Adrenal gland (tissue), 12 donors: ENCODE measurements around the gene ITGA11. TPM values are rescaled to one million over a fixed set of nuclear protein-coding genes. Genes with fewer than 3 reads are reported as not detected.

ENCODE experiments used
- DNase-seq, 7 donors: peaks; one replicate each; pipeline ENCODE4 v3.0.0-alpha.2; 2019 to 2020
- H3K27ac ChIP-seq, 5 donors: fragments of 200-600 bp; sonication (generic) in 4 of 5; 1 replicate in 3 of 5; 2 replicates in 2 of 5; pipeline versions ENCODE4 v1.5.1 to v1.8.0; 2016 to 2020; ENCODE audit warnings: mild to moderate bottlenecking in 1 of 5
- H3K27me3 ChIP-seq: fragments of 200-600 bp; 2 replicates; pipeline ENCODE4 v1.8.0; 2021
- H3K36me3 ChIP-seq, 2 donors: fragments of 200-600 bp; replicated peaks in 1 of 2; 1 replicate in 1 of 2; 2 replicates in 1 of 2; pipeline versions ENCODE4 v1.5.1 to v1.8.0; 2018 to 2022
- H3K4me1 ChIP-seq, 2 donors: fragments of 200-600 bp; replicated peaks in 1 of 2; 1 replicate in 1 of 2; 2 replicates in 1 of 2; pipeline versions ENCODE4 v1.5.1 to v1.8.0; 2018 to 2021
- H3K4me3 ChIP-seq, 4 donors: fragments of 200-600 bp; sonication (generic) in 3 of 4; one replicate each; pipeline ENCODE4 v1.5.1; 2016 to 2018
- H3K9me3 ChIP-seq, 3 donors: fragments of 200-600 bp; sonication (generic) in 1 of 3; replicated peaks in 1 of 3; 1 replicate in 2 of 3; 2 replicates in 1 of 3; pipeline versions ENCODE4 v1.5.1 to v1.8.0; 2016 to 2021
- POLR2A ChIP-seq, 2 donors: fragments of 450-650 bp; IDR thresholded peaks; one replicate each; pipeline ENCODE4 v1.6.1; 2017; ENCODE audit warnings: antibody characterized with exemption in 2 of 2, mild to moderate bottlenecking in 2 of 2, moderate library complexity in 1 of 2
- WGBS, 4 donors: extraction: QIAGEN DNeasy Blood & Tissue Kit in 2 of 4; methylation state at CpG; one replicate each; pipeline versions ENCODE4 v1.1.5 to v1.1.7; 2013 to 2017; 5-methylcytosine and 5-hydroxymethylcytosine counted together
- intact Hi-C, 2 donors: fragments of 100-400 bp; cut with DNase I; formaldehyde crosslinking; loops; one replicate each; pipeline versions ENCODE4 v1.14.1 to v1.15.0; 2022 to 2023
- polyA plus RNA-seq, 3 donors: library from polyadenylated mRNA; stranded (reverse); fragments of 200-250 nt in 2 of 3; fragments of 350-450 nt in 1 of 3; fragmentation: Illumina TruSeq in 1 of 3; extraction: RNeasy Lipid Tissue Mini Kit (QIAGEN cat#74804) in 1 of 3; gene quantifications; one replicate each; pipeline ENCODE4 v1.2.3, GENCODE V29; 2013 to 2014
- total RNA-seq, 9 donors: library from RNA; depleted of rRNA in 4 of 9; stranded (reverse); fragments of >200 nt in 4 of 9; fragments of 120-200 nt in 1 of 9; fragmentation: NEBNext Ultra II Directional in 1 of 9; extraction: Animal tissue kit (Norgen Biotek cat#: 25700) in 1 of 9; gene quantifications; one replicate each; pipeline versions ENCODE4 v1.1.0 to v1.2.4, GENCODE V29; 2013 to 2023
- TF ChIP-seq, protein P1 (sequence below), 6 experiments: fragments of 450-650 bp in 4 of 6; fragments of 200-600 bp in 2 of 6; sonication (generic) in 1 of 6; IDR thresholded peaks; 1 replicate in 5 of 6; 2 replicates in 1 of 6; pipeline versions ENCODE4 v1.5.1 to v1.8.0; 2016 to 2021; ENCODE audit warnings: antibody characterized with exemption in 6 of 6, mild to moderate bottlenecking in 2 of 6, moderate library complexity in 1 of 6
- donor health status: healthy with polysubstance abuse.
- donor health status: Bipolar disorder and iron deficiency.
- donor health status: DM: yes; HTN: yes; CAD: no.
- donor health status: DM: no; HTN: no; CAD: no.
- donor health status: DM: no; HTN: no; CAD: no.
- donor health status: DM: yes; HTN: yes; CAD: no.

The ITGA11 gene
- total and polyA plus RNA-seq, 12 donors, result 1.4 to 52.5 (median 7.5) TPM

DNA sequence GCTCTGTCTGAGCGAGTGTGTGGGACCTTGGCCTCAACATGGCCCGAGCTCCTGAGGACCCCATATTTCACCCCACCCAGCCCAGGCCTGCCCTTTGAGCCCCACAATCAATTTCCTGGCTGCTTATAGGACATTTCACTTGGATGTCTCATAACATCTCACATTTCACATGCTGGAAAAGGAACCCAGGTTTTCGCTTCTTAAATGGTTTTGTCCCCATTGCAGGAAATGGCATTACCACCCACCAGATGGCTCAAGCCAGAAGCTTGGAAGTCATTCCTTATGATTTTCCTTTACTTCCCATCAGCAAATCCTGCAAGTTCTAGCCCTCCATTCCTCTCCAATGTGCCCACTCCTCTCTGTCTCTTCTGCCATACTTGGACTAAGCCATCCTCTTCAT, 14.9 kb downstream of the ITGA11 start:
- intact Hi-C loops, result no loop called here
- DNase-seq, result no peak
- no peak overlapping the region for H3K27ac ChIP-seq
- peaks cover 0 to 5% of the 10 kb centered on the region in 2 donors for H3K4me1 ChIP-seq
- no peaks in the 10 kb centered on the region for H3K36me3 ChIP-seq
- H3K4me3 ChIP-seq, result no peak overlapping the region
- 76 to 100% (median 79%) methylated on average over 3 of the region's 3 CpGs for WGBS, 4 donors
- H3K9me3 ChIP-seq, result no peaks in the 10 kb centered on the region
- TF ChIP-seq POLR2A (IDR thresholded peaks at IDR 0.05), result no peak
- TF ChIP-seq, protein P1, sequence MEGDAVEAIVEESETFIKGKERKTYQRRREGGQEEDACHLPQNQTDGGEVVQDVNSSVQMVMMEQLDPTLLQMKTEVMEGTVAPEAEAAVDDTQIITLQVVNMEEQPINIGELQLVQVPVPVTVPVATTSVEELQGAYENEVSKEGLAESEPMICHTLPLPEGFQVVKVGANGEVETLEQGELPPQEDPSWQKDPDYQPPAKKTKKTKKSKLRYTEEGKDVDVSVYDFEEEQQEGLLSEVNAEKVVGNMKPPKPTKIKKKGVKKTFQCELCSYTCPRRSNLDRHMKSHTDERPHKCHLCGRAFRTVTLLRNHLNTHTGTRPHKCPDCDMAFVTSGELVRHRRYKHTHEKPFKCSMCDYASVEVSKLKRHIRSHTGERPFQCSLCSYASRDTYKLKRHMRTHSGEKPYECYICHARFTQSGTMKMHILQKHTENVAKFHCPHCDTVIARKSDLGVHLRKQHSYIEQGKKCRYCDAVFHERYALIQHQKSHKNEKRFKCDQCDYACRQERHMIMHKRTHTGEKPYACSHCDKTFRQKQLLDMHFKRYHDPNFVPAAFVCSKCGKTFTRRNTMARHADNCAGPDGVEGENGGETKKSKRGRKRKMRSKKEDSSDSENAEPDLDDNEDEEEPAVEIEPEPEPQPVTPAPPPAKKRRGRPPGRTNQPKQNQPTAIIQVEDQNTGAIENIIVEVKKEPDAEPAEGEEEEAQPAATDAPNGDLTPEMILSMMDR (IDR thresholded peaks at IDR 0.05), result no peak
- H3K27me3 ChIP-seq, result no peaks in the 10 kb centered on the region

DNA sequence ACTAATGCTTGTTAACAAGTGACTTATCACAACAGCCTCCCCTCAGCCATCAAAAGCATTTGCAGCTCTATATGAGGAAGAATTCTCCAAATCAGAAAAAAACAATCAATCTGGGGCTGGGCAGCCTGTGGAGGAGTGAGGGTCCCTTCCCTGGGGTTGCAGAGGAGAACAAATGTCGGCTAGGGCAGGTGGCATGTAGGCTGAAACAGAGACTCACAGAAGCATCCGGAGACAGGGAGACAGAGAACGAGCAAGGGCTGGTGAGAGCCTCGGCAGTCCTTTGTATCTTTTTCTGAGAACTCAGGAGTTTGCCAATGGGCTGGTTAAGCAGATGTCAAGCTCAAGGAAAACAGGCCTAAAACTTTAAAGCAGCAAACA, 15.8 kb downstream of the ITGA11 start:
- intact Hi-C loops, result no loop called here

GRCh38 chr15:68415501-68416157, 16.3 kb downstream of the ITGA11 start:
- DNase-seq, result peak in 2 of 7 donors; percentile 12 to 45
- 81 to 87% (median 83%) methylated on average over 6 of the region's 6 CpGs for WGBS, 4 donors
- intact Hi-C loops, result no loop called here
- no peaks in the 10 kb centered on the region for H3K9me3 ChIP-seq
- H3K36me3 ChIP-seq, result no peaks in the 10 kb centered on the region
- TF ChIP-seq, protein P1 (IDR thresholded peaks at IDR 0.05), result no peak
- no peak for TF ChIP-seq POLR2A (IDR thresholded peaks at IDR 0.05)
- no peak overlapping the region for H3K27ac ChIP-seq
- no peaks in the 10 kb centered on the region for H3K27me3 ChIP-seq
- no peak overlapping the region for H3K4me3 ChIP-seq
- peaks cover 0 to 5% of the 10 kb centered on the region in 2 donors for H3K4me1 ChIP-seq

More for the DNA sequence above, 15.8 kb downstream of the ITGA11 start:
- no peaks in the 10 kb centered on the region for H3K27me3 ChIP-seq
- no peak for TF ChIP-seq POLR2A (IDR thresholded peaks at IDR 0.05)
- TF ChIP-seq, protein P1 (IDR thresholded peaks at IDR 0.05), result no peak
- no peaks in the 10 kb centered on the region for H3K9me3 ChIP-seq
- no peaks in the 10 kb centered on the region for H3K36me3 ChIP-seq
- no peak overlapping the region for H3K27ac ChIP-seq
- H3K4me3 ChIP-seq, result no peak overlapping the region
- WGBS, 4 donors, result 57 to 93% (median 87%) methylated on average over 4 of the region's 4 CpGs
- peaks cover 0 to 5% of the 10 kb centered on the region in 2 donors for H3K4me1 ChIP-seq
- peak in 1 of 7 donors; percentile 30 for DNase-seq

DNA sequence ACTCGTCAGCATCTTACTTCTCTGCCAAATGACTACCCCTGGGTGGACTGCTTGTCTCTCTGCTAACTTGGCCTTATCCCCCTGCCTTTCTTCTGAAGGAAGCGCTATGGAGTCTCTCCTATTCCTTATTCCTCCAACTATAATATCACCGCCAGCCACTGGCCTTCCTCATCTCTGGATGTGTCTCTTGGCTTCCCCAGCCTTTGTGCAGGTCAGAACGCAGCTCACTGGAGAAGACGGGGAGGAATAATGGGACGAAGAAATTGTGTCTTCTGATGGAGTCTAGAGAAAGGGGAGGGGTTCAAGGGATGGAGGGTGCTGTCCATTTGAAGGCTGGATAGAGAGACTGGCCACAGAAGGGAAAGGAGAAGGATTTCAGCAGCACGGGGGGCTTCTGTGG, 16.9 kb downstream of the ITGA11 start:
- TF ChIP-seq POLR2A (IDR thresholded peaks at IDR 0.05), result no peak
- H3K36me3 ChIP-seq, result no peaks in the 10 kb centered on the region
- no peak overlapping the region for H3K27ac ChIP-seq
- WGBS, 4 donors, result 76 to 90% (median 89%) methylated on average over 7 of the region's 7 CpGs
- H3K9me3 ChIP-seq, result no peaks in the 10 kb centered on the region
- peaks cover 0 to 5% of the 10 kb centered on the region in 2 donors for H3K4me1 ChIP-seq
- H3K27me3 ChIP-seq, result no peaks in the 10 kb centered on the region
- no peak overlapping the region for H3K4me3 ChIP-seq
- peak in 2 of 7 donors; percentile 4 to 18 for DNase-seq
- intact Hi-C loops, result no loop called here

- Histone ChIP-seq H3K36me3 (no peaks in the 10 kb centered on the region), H3K27me3 (no peaks in the 10 kb centered on the region), H3K9me3 (no peaks in the 10 kb centered on the region), H3K27ac (peak overlapping the region in 1 of 5 donors; percentile 16), H3K4me3 (no peak overlapping the region), H3K4me1 (peaks cover 0 to 5% of the 10 kb centered on the region in 2 donors)
- 93 to 97% (median 94%) methylated on average over 8 of the region's 8 CpGs for WGBS, 4 donors
- peak in 2 of 7 donors; percentile 4 to 5 for DNase-seq
- TF ChIP-seq POLR2A (IDR thresholded peaks at IDR 0.05), result no peak
- TF ChIP-seq, protein P1 (IDR thresholded peaks at IDR 0.05), result no peak
- intact Hi-C loops, result no loop called here
Measured at GRCh38 chr15:68414591-68414990, 17.4 kb downstream of the ITGA11 start.
